Nephron (organoid): ENCODE data around the gene STK4.
"Not testable (repeated sequence)": the region's sequence is repeated elsewhere in the genome, so short reads cannot be mapped to it uniquely, and the experiment has no call there.

Experiments used
- H3K27ac Mint-ChIP-seq, 3 experiments: 2 replicates each; pipeline ENCODE4 v1.8.0; 2020; ENCODE audit warnings: mixed read lengths in 3 of 3, mild to moderate bottlenecking in 2 of 3, moderate library complexity in 1 of 3
- H3K27me3 Mint-ChIP-seq: 2 replicates; pipeline ENCODE4 v1.8.0; 2021; ENCODE audit warnings: low read depth, mild to moderate bottlenecking, moderate library complexity, mixed read lengths
- H3K36me3 Mint-ChIP-seq: 2 replicates; pipeline ENCODE4 v1.8.0; 2020; ENCODE audit warnings: low read depth, mixed read lengths
- H3K4me1 Mint-ChIP-seq: 2 replicates; pipeline ENCODE4 v1.8.0; 2020; ENCODE audit warnings: mixed read lengths
- H3K4me3 Mint-ChIP-seq, 3 experiments: 2 replicates each; pipeline ENCODE4 v1.8.0; 2020; ENCODE audit warnings: mild to moderate bottlenecking in 3 of 3, mixed read lengths in 3 of 3, moderate library complexity in 2 of 3
- H3K9me3 Mint-ChIP-seq: 2 replicates; pipeline ENCODE4 v1.8.0; 2020; ENCODE audit warnings: mixed read lengths
- TF ChIP-seq, protein P1 (sequence below), 3 experiments: fragments of 200-600 bp; sonication (generic); IDR thresholded peaks; one replicate each; pipeline ENCODE4 v1.5.0; 2021; ENCODE audit warnings: antibody characterized with exemption in 3 of 3; ENCODE audit not compliant: unreplicated experiment in 3 of 3

Gene STK4

DNA sequence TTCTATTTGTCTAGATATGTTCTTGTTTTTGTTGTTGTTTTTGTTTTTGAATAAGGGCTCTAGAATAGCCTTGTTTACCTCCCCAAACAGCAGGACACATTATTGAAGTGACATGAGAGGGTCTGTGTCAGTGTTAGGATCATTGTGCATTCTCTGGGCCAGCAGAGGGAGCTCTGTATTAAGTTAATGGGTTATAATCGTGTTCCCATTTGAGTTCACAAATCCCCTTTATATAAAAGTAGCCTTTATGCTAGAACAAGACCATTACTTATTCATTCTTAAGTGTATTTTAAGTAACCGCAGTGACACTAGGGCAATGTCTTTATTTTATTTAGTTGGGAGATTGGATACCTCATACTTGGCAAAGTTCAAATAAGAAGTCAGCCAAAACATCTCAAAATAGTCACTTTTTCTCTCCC is 44.8 kb downstream of the STK4 start:
- H3K4me1 Mint-ChIP-seq: peaks cover 13% of the 10 kb centered on the region
- H3K9me3 Mint-ChIP-seq: no peaks in the 10 kb centered on the region
- H3K4me3 Mint-ChIP-seq: no peak overlapping the region
- H3K27ac Mint-ChIP-seq: no peak overlapping the region
- H3K36me3 Mint-ChIP-seq: peaks cover 24% of the 10 kb centered on the region
- TF ChIP-seq, protein P1, sequence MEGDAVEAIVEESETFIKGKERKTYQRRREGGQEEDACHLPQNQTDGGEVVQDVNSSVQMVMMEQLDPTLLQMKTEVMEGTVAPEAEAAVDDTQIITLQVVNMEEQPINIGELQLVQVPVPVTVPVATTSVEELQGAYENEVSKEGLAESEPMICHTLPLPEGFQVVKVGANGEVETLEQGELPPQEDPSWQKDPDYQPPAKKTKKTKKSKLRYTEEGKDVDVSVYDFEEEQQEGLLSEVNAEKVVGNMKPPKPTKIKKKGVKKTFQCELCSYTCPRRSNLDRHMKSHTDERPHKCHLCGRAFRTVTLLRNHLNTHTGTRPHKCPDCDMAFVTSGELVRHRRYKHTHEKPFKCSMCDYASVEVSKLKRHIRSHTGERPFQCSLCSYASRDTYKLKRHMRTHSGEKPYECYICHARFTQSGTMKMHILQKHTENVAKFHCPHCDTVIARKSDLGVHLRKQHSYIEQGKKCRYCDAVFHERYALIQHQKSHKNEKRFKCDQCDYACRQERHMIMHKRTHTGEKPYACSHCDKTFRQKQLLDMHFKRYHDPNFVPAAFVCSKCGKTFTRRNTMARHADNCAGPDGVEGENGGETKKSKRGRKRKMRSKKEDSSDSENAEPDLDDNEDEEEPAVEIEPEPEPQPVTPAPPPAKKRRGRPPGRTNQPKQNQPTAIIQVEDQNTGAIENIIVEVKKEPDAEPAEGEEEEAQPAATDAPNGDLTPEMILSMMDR (IDR thresholded peaks at IDR 0.05; ENCODE audit: unreplicated experiment in 3 of 3): peak; percentile 70 to 81 (median 77)
- no peaks in the 10 kb centered on the region for H3K27me3 Mint-ChIP-seq

DNA sequence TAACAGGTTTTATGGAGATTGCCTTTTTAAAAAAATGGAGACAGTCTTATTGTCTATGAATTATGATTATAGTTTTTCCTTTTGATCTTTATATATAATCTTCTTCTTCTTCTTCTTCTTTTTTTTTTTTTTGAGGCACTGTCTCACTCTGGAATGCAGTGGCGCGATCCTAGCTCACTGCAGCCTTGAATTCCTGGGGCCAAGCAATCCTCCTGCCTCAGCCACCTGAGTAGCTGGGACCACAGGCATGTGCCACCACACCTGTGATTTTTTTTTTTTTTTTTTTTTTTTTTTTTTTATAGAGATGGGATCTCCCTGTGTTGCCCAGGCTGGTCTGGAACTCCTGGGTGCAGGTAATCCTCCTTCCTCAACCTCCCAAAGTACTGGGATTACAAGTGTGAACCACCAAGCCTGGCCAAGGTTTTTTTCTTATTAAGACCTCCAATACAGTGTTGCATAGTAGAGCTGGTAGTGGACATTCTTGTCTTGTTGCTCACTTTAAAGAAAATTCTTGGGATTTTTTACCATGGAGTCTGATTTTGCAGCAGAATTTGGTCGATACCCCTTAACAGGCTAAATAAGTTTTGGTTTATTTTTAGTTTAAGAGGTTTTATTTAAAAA is 46.5 kb downstream of the STK4 start:
- H3K36me3 Mint-ChIP-seq: peaks cover 12% of the 10 kb centered on the region
- peaks cover 28% of the 10 kb centered on the region for H3K4me1 Mint-ChIP-seq
- H3K27ac Mint-ChIP-seq: no peak overlapping the region
- H3K9me3 Mint-ChIP-seq: no peaks in the 10 kb centered on the region
- H3K27me3 Mint-ChIP-seq: no peaks in the 10 kb centered on the region
- no peak overlapping the region for H3K4me3 Mint-ChIP-seq
- TF ChIP-seq, protein P1 (IDR thresholded peaks at IDR 0.05; ENCODE audit: unreplicated experiment in 3 of 3): no peak

DNA sequence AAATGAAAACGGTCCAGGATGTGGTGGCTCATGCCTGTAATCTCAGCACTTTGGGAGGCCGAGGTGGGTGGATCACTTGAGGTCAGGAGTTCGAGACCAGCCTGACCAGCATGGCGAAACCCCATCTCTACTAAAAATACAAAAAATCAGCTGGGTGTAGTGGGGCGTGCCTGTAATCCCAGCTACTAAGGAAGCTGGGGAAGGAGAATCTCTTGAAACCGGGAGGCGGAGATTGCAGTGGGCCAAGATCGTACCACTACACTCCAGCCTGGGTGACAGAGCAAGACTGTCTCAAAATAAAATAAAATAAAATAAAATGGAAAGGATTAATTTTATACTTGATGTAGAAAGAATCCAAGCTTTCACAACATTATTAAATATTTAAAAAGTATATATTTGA is 47.8 kb downstream of the STK4 start:
- H3K36me3 Mint-ChIP-seq, H3K27me3 Mint-ChIP-seq, H3K4me3 Mint-ChIP-seq, H3K27ac Mint-ChIP-seq, H3K9me3 Mint-ChIP-seq: not testable (repeated sequence)
- H3K4me1 Mint-ChIP-seq: peaks cover 35% of the 10 kb centered on the region

DNA sequence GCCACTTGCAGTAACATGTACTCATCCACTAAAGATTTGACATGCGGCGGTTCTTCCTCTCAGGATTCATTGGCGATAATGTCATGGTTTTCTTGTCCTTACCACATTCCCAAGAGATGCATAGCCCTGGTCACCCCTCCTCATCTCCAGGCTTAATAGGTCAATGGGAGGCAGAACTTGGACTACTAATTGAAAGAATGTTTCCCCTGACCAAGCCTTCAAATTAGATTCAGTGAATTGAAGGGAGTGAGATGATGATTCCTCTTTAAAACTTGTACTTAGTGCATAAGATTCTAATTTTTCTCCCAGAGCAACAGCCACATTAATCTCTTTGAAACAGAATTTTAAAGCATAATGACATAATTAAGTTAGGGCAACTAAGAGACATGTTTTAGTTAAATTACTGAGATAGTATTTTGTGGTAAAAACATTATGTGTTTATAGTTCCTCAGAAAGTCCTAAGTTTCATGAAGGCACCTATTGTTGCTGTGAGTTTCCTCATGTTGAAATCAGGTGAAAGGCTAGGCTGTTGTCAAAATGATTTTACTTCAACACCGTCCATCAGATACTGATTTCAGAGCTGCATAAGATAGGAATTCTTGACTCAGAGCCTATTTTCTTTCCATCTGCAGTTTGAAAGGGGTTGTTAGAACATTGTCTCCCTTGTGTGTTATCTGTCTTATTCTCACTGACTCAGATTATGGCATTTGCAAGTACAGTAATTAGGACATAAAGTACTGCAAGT is 48.5 kb downstream of the STK4 start:
- Mint-ChIP-seq H3K27ac (peak overlapping the region; percentile 16 to 83 (median 40)), H3K4me3 (no peak overlapping the region), H3K27me3 (no peaks in the 10 kb centered on the region), H3K9me3 (no peaks in the 10 kb centered on the region), H3K4me1 (peaks cover 42% of the 10 kb centered on the region), H3K36me3 (no peaks in the 10 kb centered on the region)
- TF ChIP-seq, protein P1 (IDR thresholded peaks at IDR 0.05; ENCODE audit: unreplicated experiment in 3 of 3): no peak

DNA sequence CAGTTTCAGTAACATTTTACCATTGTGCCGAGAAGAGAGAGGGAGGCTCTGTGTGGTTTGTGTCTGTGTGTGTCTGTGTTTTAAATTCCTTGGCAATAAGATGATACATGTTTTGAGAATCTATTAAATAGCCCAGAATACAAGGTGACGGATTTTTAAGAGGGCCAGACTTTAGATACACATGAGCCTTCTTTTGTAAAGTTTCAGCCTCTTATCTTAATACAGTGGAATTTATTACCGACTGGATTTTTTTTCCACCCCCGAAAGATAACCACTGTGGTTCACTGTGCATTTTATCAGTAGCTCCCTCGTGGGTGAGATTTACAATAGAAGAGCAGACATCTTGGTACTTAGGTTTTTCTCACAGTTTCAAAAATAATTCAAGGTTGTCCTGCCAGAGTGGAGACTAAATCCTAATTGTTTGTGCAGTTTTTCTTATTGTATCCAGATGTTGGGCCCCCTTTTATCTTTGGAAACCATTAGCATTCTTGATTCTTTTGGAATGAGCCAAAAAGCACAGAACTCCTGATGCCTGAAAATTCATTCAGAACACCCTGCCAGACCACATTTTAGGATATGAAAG is 49.9 kb downstream of the STK4 start:
- Mint-ChIP-seq H3K36me3 (peaks cover 4% of the 10 kb centered on the region), H3K27me3 (no peaks in the 10 kb centered on the region), H3K9me3 (no peaks in the 10 kb centered on the region), H3K4me3 (no peak overlapping the region), H3K27ac (peak overlapping the region; percentile 22 to 83 (median 80)), H3K4me1 (peaks cover 46% of the 10 kb centered on the region)
- TF ChIP-seq, protein P1 (IDR thresholded peaks at IDR 0.05; ENCODE audit: unreplicated experiment in 3 of 3): no peak

DNA sequence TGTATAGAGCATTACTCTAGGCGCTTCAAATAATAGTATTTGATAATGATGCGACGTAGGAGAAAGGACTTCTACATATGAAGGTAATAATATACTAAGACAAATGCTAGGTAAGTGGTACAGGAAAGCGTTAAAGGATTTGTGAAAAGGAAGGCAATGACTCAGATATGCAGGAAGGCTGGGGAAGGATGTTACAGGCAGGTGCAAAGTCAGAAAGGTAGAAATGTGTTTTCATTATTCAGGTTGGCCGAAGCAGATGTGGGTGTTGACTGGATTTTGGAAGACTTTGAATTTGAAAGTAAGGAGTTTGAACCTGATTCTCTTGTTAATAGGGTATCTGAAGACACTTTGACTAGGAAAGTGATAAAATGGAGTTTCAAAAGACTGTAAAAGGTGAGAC is 51.0 kb downstream of the STK4 start:
- Mint-ChIP-seq H3K27ac (peak overlapping the region in 1 of 3 experiments; percentile 83), H3K4me1 (peaks cover 50% of the 10 kb centered on the region), H3K36me3 (peaks cover 4% of the 10 kb centered on the region), H3K27me3 (no peaks in the 10 kb centered on the region), H3K9me3 (no peaks in the 10 kb centered on the region), H3K4me3 (no peak overlapping the region)
- TF ChIP-seq, protein P1 (IDR thresholded peaks at IDR 0.05; ENCODE audit: unreplicated experiment in 3 of 3): no peak
